GM18870 (cell line): ENCODE measurements around the gene THRSP.
"Not testable (repeated sequence)": the region's sequence is repeated elsewhere in the genome, so short reads cannot be mapped to it uniquely, and the experiment has no call there.

ENCODE experiments used
- ATAC-seq: cut with Tn5 transposase; IDR thresholded peaks from one replicate; pipeline ENCODE4 v1.9.1; 2021; ENCODE audit warnings: moderate library complexity; ENCODE audit not compliant: unreplicated experiment

Gene THRSP

DNA sequence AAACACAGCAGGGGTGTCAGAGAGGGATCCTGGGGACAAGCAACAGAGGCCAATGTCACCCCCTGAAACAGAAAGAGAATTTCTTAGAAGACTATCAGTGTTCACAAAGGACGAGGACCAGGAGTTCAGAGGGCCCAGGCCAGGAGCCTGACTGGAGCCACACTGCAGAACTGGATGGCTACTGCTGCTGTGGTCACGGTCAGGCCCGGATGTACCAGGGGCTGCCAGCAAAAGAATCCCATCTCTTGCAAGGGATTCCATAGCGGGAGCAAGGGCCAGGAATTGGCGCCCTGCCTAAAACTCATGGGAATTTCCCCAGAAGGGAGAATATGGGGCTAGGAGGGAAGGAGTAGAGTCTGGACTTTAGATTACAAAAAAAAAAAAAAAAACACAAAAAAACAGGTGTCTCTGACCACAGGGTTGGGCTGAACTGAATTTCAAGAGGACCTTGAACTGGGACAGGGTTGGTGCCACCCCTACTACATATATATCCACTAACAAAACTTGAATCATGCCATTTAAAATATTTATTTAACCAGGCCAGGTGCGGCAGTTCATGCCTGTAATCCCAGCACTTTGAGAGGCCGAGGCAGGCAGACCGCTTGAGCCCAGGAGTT, 24.9 kb upstream of the THRSP start:
- no peak for ATAC-seq

DNA sequence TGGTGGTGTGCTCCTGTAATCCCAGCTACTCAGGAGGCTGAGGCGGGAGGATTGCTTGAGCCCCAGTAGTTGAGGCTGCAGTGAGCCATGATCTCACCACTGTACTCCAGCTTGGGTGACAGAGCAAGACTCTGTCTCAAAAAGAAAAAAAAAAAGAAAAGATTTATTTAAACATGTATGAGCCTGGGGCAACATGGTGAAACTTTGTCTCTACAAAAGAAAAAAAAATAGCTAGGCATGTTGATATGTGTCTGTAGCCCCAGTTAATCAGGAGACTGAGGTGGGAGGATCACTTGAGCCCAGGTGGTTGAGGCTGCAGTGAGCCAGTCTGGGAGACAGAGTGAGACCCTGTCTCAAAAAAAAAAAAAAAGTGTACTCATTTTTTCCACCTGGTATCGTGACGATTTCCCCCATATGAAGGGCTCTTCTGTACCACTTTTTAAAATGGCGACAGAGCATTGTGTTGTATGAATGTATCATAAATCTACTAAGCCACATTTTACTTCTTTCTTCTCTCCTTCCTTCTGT, 24.2 kb upstream of the THRSP start:
- no peak for ATAC-seq

DNA sequence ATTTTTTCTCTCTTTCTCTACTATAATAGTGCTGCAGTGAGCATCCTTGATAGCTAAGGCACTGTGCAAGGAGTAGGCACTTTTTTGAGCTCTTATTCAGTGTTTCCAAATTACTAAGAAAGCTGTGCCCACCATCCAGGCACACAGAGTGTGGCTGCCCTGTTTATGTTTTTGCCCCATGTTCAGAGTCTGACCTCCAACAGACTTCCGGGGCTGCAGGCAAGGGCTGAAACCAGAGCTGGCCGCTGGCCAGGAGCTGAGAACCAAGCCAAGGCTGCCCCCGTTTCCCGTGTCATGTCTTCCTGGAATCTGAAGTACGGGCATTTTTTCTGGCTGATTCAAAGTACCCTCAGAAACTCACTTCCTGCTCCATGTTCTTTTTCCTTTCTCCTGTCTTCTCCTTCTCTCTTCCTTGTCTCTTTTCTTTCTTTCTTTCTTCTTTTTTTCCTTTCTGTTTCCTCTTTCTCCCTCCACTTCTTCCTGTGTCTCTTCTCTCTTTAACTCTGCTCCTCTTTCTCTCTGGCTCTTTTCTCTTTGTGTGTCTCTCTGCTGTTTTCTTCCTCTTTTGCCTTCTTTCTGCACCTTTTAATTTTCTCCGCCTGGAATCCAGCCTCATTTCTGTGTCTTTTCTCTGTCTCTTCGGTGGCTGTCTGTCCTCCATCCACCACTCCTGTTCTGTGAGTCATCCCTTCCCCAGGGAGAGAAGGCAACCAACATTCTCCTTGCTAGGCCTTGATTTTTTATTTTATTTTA, 23.6 kb upstream of the THRSP start:
- ATAC-seq, result no peak

DNA sequence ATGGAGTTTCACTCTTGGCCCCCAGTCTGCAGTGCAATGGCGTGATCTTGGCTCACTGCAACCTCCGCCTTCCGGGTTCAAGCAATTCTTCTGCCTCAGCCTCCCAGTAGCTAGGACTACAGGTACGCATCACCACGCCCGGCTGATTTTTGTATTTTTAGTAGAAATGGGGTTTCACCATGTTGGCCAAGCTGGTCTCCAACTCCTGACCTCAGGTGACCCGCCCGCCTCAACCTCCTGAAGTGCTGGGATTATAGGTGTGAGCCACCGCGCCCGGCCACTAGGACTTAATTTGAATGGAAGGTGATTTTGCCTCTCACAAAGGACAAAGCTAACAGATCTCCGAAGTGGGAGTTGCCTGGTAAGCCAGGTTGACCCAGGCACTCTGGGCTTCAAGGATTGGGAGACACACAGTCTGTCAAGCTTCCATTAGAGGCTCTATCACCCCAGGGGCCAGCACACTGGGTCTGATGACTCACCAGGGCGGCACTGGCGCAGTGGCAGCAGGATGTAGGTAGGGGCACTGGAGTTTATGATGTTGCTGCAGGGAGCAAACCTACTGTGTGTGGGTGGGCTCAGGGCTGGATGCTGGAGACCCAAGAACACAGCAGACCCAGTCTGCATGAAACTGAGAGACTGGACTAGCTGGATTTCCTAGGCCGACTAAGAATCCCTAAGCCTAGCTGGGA, 22.8 kb upstream of the THRSP start:
- ATAC-seq, result no peak

DNA sequence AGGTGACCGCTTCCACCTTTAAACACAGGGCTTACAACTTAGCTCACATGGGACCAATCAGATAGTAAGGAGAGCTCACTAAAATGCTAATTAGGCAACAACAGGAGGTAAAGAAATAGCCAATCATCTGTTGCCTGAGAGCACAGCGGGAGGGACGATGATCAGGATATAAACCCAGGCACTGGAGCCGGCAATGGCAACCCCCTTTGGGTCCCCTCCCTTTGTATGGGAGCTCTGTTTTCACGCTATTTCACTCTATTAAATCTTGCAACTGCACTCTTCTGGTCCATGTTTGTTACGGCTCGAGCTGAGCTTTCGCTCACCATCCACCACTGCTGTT, 22.3 kb upstream of the THRSP start:
- not testable (repeated sequence) for ATAC-seq

DNA sequence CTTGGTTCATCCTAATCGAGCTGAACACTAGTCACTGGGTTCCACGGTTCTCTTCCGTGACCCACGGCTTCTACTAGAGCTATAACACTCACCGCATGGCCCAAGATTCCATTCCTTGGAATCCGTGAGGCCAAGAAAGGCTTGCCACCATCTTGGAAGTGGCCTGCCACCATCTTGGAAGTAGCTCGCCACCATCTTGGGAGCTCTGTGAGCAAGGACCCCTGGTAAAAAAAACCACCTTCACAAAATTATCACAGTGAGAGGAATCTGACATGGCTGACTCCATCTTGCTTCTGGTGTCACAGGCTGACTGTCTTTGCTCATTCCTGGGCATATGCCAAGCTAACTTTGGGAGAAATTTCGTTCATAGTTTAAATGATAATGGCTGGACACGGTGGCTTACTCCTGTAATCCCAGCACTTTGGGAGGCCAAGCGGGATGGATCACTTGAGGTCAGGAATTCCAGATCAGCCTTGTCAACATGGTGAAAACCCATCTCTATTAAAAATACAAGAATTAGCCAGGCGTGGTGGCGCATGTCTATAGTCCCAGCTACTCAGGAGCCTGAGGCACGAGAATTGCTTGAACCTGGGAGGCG, 21.7 kb upstream of the THRSP start:
- ATAC-seq, result no peak

DNA sequence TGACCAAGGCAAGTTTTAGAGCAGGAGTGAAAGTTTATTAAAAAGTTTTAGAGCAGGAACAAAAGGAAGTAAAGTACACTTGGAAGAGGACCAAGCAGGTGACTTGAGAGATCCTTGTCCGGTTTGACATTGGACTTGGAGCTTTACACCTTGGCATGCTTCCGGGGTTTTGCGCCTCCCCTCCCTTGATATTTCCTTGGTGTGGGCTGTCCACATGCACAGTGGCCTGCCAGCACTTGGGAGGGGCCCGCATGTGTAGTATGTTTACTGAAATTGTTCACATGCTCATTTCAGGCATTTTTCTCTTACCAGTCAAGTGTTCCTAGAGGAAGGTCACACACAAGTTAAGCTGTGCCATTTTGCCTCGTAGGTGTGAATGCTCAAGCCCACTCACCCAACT, 19.0 kb upstream of the THRSP start:
- no peak for ATAC-seq

DNA sequence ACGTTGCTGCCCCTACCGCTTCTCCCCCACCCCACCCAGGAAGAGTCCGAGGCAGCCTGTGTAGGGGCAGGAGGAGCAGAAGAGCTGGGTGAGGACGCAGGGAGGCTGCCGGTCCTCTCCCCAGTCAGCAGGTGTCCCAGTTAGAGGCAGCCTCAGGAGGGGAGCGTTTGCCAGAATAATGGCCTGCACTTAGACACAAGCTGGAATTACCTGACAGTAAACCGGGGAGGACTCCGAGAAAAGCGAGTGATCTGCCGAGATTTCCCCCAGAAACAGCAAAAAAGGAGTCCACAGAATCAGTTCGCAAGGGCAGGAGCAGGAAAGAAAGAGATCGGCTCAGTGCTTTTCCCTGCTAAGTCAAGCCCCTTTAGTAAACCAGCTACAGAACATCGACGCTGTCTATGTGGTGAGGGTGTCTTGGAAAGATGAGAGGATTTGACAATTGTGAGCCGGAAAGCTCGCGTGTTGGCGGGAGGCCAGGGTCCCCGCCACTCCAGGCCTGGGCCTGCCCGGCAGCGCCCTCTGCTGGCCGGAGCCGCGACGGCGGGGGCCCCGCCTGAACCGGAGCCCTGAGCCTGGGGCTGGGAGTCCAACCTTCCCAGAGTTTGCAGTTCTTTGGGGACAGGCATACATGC, 17.7 kb upstream of the THRSP start:
- no peak for ATAC-seq

DNA sequence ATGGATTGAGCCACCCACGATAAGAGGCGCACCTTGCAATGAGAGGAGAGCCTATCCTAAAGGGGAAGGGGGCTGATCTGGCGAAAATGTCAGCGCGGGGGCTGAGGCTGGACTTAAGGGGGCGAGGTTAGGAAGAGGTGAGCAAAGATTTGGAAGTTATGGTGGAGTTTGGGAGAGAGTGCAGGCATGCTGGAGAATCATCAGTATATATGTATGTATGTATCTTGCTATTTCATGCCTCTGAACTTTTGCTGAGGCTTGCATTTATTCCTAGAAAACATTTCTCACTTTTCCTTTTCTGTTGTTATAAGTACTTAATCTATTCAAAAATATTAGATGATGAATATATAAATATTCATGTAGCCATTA, 17.2 kb upstream of the THRSP start:
- no peak for ATAC-seq

DNA sequence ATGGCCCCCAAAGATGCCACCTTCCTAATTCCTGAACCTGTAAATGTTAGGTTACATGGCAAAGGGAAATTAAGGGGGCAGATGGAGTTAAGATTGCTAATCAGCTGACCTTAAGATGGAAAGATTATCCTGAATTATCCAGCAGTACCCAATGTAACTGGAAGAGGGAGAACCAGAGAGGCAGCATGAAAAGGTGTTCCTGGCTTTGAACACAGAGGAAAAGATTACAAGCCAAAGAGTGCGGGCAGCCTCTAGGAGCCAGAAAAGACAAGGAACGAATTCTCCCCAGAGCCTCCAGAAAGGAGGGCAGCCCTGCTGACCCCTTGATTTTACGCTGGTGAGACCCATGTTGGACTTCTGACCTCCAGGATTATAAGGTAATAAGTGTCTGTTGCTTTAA, 15.1 kb upstream of the THRSP start:
- ATAC-seq, result no peak

DNA sequence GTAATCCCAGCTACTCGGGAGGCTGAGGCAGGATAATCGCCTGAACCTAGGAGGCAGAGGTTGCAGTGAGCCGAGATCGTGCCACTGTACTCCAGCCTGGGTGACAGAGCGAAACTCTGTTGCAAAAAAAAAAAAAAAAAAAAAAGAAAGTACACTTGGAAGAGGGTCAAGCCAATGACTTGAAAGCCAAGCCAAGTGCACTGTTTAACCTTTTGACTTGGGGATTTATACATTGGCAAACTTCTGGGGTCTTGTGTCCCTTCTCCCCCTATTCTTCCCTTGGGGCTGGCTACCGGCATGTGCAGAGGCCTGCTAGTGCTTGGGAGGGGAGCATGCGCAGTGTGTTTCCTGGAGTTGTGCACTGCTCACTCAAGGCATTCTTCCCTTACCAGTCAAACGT, 14.3 kb upstream of the THRSP start:
- no peak for ATAC-seq

DNA sequence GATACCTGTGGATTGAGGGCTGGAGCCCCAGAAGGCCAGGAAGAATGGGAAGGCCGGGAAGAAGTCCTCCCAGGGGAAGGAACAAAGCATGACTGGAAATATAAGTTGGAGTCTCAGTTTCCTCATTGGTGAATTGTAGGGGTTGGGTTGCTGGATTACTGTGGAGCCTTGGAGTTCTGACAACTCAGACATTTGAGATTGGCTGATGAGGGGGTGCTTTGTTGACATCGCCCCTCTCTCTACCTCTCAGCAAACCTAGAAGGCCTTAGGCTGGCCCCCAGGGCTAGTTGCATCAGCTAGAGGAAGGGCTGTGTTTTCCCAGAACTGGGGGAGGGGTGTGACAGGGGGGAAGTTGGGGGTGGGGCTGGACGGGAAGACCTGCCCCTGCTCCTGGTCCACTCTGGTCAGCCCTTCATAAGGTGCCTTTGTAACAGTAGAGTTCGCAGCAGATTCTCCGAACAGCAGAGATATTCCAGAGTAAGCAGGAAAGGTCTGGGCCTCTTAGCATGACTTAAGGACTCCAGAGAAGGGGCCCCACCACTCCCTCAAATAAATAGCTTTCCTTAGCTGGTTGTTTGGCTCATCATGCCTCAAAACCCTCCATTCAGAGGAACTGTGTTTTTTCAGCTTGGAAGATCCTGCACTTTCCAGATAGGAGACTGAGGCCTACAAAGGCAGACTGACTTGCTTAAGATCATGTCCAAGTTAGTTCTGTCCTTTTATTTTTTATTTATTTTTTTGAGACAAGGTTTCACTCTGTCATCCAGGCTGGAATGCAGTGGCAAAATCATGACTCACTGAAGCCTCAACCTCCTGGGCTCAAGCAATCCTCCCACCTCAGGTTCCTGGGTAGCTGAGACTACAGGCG, 12.5 kb upstream of the THRSP start:
- no peak for ATAC-seq

DNA sequence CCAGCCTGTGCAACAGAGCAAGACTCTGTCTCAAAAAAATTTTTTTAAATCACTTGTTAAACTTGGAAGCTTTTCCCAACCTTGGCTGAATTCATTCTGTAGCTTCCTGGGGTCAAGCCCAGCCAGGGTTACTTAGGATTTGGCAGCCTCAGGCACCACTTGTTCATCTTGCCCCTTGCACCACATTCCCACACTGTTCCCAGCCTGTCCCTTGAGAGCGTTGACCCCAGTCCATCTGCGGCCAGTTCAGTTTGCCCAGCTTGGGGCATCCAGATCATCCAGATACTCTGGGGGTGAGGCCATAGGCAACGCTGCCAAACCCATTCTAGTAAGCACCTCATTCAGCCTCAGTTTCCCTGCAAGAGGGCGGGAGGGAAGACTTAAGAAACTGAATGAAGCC, 8.7 kb upstream of the THRSP start:
- no peak for ATAC-seq

DNA sequence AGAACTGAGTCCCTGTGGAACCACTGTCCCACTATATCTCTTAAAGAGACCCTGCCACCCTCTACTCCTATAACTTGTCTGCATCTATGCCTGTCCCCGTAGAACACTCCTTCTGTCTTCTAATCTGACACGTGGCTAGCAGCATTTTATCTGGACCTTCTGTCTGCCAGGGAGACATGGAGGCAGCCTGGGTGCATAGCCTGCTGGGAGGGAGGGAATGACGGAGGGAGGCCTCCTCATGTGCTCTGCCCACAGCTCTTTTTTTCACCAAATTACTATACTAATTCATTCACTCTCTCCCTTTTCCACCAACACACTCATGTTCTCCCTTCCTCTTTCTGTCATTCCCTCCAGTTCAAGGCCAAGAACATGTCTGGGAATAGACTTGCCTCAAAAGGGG, 7.6 kb upstream of the THRSP start:
- ATAC-seq, result no peak

DNA sequence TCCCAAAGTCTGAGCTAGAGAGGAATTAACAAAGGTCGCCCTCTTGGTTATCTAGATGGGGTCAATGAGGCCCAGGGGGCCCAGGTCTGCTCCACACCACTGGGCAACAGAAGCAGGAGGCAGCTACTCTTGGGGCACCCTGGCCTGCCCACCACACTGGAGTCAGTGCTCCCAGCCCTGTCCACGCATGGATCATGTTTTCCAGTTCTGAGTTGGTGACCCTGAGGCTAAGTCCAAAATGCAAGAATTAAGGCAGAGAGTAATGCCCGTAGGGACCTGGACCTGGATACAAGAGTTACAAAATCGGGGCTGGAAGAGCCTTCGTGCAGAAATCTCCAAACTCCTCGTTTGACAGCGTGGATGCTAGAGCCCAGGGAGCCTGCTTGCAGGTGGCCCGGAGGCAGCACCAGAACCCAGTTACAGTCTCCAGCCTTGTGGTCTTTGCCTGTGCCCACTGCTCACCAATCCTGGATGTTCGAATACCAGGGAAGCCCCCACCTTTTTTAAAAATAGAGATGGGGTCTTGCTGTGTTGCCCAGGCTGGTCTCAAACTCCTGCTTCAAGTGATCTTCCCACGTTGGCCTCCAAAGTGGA, 6.1 kb upstream of the THRSP start:
- no peak for ATAC-seq

DNA sequence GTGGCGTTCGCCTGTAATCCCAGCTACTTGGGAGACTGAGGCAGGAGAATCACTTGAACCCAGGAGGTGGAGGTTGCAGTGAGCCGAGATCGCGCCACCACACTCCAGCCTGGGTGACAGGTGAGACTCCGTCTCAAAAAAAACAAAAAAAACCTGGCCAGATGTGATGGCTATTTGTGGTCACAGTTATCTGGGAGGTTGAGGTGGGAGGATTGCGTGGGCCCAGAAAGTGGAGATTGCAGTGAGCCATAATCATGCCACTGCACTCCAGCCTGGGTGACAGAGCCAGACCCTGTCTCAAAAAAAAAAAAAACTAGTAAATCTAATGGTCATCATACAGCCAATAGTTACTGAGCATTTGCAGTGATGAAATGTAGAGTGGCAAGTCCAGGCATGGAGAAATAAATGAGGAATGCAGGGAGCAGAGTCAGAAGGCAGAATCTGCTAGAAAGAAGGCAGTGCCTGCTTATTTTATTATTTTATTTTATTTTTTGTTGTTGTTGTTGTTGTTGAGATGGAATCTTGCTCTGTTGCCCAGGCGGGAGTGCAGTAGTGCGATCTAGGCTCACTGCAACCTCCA, 3.8 kb upstream of the THRSP start:
- not testable (repeated sequence) for ATAC-seq

DNA sequence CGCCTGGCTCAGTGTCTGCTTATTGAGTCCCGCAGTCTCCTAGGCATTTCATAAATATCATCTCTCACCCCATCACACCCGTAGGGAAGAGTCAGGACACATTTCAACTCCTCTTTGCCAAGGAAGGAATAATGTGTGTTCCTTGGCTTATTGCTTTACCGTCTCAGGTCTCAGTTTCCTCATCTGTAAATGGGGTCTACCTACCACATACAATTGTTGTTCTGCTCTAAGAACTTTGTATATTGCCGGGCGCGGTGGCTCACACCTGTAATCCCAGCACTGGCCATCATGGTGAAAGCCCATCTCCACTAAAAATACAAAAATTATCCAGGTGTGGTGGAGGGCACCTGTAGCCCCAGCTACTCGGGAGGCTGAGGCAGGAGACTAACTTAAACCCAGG, 3.1 kb upstream of the THRSP start:
- ATAC-seq, result no peak

DNA sequence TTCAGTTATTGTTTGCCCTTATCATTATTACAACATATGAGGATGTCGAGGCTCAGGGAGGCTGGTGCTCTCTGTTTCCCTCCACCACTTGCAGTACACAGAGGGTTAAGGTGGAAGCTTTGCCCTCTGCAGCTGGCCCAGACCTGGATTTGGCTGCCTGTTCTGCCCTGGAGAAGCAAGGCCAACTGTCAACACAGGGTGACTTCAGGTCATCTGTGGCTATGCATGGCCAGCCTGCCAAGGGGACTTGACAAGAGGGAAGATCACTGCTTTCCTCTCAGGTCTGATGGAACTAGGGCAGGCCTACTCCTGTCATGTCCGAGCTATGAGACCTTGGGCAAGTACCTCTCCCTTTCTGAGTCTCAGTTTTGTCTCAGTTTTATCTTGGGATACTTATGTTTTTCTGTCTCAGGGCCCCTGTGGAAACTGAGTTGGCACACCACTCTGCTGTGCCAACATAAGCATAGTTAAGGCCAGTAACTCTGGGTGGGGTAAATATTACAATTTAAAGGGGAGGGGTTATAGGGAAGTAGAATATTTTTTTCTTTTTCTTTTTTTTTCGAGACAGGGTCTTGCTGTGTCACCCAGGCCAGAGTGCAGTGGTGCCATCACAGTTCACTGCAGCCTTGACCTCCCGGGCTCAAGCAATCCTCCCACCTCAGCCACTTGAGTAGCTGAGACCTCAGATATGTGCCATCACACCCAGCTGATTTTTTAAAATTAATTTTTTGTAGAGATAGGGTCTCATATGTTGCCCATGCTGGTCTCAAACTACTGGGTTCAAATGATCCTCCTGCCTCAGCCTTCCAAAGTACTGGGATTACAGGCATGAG, 2.4 kb upstream of the THRSP start:
- no peak for ATAC-seq

DNA sequence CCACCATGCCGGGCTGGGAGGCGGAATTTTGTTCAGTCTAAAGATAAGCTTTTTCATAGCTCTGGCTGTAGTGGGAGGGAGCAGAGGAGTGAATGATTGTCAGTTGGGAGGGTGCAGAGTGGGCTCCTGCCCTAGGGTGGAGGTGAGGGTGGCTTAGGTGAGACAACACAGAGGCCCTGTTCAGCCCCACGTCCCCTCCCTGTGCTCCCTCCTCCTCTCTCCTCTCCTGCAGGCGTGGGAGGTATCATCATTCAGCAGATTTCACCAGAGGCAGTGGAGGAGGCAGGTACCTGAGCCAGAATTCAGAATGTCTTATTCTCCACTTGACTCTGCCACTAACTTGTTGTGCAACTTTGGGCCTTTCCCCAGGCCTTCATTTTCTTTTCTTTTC, 1.7 kb upstream of the THRSP start:
- ATAC-seq, result no peak
